GM21717 (cell line): ENCODE measurements around the gene ANAPC2.
A peak's percentile ranks its signal among the peaks of the same experiment; 100 is the strongest.

Source experiments
- ATAC-seq: cut with Tn5 transposase; IDR thresholded peaks from one replicate; pipeline ENCODE4 v1.9.1; 2021; ENCODE audit warnings: mild to moderate bottlenecking, moderate library complexity; ENCODE audit not compliant: unreplicated experiment

The ANAPC2 gene

GRCh38 chr9:137227054-137227852 is 38.9 kb upstream of the ANAPC2 start, which contains the start of gene RNF224:
Gene RNF224, plus strand, starts transcription at chr9:137227502. Its CDS starts 834 bp downstream, at chr9:137228336.
- ATAC-seq = no peak

- ATAC-seq = no peak
Observed at GRCh38 chr9:137226338-137227053, 38.1 kb upstream of the ANAPC2 start.

DNA sequence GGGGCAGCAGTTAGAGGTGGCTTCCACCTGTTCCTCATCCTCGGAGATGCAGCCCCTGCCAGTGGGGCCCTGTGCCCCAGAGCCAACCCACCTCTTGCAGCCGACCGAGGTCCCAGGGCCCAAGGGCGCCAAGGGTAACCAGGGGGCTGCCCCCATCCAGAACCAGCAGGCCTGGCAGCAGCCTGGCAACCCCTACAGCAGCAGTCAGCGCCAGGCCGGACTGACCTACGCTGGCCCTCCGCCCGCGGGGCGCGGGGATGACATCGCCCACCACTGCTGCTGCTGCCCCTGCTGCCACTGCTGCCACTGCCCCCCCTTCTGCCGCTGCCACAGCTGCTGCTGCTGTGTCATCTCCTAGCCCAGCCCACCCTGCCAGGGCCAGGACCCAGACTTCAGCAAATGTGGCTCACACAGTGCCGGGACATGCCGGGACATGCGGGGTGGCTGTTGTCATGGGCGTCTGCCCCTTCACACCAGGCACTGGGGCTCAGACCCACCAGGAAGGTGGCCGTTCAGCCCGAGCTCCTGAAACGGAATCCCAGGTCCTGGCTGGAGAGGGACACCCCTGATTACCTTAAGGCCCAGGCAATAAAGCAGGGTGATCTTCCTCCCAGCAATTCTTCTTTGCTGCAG is 37.5 kb upstream of the ANAPC2 start:
- no peak for ATAC-seq

GRCh38 chr9:137224830-137225694 is 36.7 kb upstream of the ANAPC2 start, which contains the start of gene CYSRT1:
Gene CYSRT1, plus strand, starts transcription at chr9:137225174. Its CDS starts 448 bp downstream, at chr9:137225622.
- no peak for ATAC-seq

GRCh38 chr9:137223078-137223970 is 35.0 kb upstream of the ANAPC2 start:
- peak; percentile 48 for ATAC-seq

DNA sequence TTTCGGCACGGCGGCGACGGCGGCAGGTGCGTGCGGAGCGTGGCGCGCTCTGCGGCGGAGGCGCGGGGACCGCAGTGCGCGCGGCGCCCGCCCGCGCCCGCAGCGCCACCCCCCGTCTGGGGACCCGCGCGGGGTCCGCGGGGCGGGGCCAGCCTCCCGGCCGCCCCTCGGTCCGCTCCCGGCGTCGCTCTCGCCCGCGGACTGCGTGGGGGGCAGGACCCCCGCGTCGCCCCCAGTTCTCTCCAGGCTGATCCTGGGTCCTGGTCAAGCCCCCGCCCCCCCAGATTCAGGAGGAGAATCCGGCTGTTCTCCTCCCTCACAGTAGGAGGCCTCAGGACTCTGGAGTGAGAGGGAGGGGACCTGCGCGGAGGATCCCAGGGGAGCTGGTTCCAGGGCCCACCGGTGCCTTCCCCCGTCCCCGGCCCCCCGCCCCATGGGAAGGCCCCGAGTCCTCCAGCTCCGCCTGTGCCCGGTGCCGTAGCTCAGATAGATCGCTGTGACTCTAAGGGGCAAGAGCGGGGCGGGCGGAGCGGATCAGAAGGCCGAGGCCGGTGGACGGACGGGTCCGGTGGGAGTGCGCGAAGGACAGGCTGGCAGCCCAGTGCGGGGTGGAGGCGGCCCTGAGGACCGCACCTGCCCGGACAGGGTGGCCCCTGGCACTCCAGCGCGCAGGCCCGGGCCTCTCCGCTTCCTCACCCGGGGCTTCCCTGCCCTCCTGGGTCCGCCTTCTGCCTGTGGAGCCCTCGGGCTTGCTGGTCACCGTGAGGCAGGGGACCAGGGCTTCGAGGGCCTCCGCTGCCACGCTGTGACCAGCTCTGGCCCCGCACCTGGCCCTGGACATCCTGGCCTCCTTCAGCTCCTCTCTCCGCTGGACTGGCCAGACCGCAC is 34.1 kb upstream of the ANAPC2 start, which contains the start of gene RNF208:
RNF208 (minus strand) TSS at position 51 of the 888 bp plus-strand sequence. CDS start 1,028 bp downstream, outside the sequence.
- ATAC-seq = no peak

GRCh38 chr9:137221506-137222111 is 33.2 kb upstream of the ANAPC2 start:
- ATAC-seq = no peak

DNA sequence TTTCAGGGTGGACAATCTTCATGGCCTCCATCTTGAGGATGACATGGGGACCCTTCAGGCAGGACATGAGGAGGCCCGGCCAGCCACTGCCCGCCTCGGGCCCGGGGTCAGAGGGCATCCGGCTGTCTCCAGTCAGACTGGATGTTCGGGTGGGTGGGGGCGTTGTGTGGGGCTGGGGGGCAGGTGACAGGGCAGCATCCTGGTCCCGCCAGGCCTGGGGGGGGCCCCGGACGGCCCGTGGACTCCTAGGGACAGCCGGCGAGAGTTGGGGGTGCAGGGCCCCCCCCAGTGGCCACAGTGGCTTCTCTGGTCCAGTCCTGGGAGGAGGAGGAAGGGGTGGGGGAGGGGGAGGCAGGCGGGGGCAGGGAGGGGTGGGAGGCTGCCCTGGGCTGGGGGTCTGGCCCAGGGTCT is 32.7 kb upstream of the ANAPC2 start:
- no peak for ATAC-seq

GRCh38 chr9:137220317-137221094 is 32.1 kb upstream of the ANAPC2 start:
- ATAC-seq = no peak

GRCh38 chr9:137219757-137220316 is 31.5 kb upstream of the ANAPC2 start:
- ATAC-seq = no peak

DNA sequence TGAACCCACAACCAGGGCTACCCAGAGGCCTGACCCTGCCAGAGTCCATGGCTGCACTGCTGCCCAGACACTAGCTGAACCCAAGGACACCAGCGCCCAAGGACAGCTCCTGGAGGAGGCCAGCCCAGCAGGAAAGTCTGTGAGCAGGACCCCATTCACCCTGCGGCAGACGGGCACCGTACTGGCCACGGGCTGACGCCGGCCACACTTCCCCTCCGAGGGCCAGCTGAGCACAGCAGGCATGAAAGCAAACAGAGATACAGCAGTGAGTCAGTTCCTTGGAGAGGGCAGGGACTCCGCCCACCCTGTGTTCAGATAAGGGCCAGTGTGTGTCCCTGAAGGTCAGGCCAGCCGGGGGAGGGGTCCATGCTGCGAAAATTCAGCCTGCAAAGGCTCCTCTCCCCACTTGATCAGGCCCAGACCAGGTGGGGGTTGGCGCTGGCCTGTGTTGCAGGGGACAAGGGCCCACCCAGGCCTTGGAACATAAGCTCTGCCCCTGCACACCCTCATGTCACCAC is 30.5 kb upstream of the ANAPC2 start:
- no peak for ATAC-seq

DNA sequence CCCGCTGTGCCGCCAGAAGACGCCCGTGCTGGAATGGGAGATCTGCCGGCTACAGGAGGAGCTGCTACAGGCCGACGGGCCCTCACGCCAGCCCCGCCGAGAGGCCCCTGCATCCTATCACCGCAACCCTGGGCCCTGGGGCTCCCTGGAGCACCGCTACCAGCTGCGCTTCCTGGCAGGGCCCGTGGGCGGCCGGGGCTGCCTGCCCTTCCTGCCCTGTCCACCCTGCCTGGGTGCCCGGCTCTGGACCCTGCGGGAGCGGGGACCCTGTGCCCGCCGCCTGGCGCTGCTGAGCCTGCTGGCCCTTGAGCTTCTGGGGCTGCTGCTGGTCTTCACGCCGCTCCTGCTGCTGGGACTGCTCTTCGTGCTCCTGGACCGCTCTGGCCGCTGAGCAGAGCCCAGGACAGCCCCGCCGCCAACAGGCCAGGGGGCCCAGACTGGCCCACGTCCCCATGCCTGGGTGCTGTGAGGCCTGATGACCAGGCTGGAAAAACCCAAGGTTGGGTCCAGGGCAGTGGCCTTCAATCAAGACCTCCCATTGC is 29.9 kb upstream of the ANAPC2 start:
- ATAC-seq = no peak

DNA sequence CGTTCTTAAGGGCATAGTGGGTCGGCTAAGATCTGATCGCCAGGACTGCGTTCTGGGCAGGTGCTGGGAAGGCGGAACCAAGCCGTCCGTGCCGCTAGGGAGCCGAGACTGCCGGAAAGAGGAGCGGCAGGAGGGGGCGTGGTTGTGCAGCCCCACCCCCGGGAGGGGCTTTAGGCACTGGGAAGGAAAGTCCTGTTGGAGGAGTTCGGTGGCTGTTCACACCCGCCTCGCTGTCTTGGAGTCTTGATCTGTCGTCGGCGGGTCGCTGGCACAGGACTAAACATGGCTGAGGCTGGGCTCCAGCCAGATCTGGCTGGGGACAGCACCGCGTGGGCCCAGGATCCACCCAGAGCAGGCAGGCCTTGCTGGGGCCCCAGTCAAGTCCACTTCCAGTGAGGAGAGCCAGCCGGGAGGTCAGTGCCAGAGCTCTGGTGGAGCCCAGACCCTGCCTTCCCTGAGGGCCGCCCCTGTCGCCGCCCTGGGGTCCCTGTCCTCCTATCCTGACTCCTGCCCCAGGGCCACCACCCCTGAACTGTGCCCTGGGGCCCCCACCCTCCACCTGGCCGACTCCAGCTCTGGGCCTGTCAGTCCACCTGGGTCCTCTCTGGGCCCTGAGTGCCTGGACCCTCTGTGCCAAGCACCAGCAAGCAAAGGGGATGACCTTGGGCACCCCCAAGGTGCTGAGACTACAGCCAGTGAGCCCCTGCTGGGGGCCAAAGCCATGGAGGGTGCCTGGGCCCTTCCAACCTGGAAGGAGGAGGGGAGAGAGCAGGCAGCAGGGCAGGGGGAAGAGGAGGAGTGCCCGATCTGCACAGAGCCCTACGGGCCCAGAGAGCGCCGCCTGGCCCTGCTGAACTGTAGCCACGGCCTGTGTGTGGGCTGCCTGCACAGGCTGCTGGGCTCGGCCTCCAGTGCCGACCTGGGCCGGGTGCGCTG is 29.2 kb upstream of the ANAPC2 start:
- no peak for ATAC-seq

GRCh38 chr9:137216188-137216965 is 28.0 kb upstream of the ANAPC2 start:
- ATAC-seq = no peak
